GM21423 (cell line): Measurements from ENCODE around the gene MLLT10.

Experiments used
- ATAC-seq: cut with Tn5 transposase; IDR thresholded peaks from one replicate; pipeline ENCODE4 v1.9.1; 2021; ENCODE audit warnings: mild to moderate bottlenecking, moderate library complexity; ENCODE audit not compliant: unreplicated experiment

MLLT10 gene

GRCh38 chr10:21533467-21534279 lies at the start of gene MLLT10:
Gene MLLT10, plus strand, starts transcription at chr10:21534232. Its CDS starts 413 bp downstream, at chr10:21534645.
- ATAC-seq: peak; percentile 89

- no peak for ATAC-seq
Measured at GRCh38 chr10:21487416-21488180, 46.4 kb upstream of the MLLT10 start.

GRCh38 chr10:21488246-21488956 lies 45.6 kb upstream of the MLLT10 start:
- no peak for ATAC-seq

- ATAC-seq: peak; percentile 49
Measured at GRCh38 chr10:21488957-21489446, 45.0 kb upstream of the MLLT10 start.

GRCh38 chr10:21490028-21490710 lies 43.9 kb upstream of the MLLT10 start:
- no peak for ATAC-seq

GRCh38 chr10:21490711-21491105 lies 43.3 kb upstream of the MLLT10 start:
- ATAC-seq: no peak

- no peak for ATAC-seq
Measured at GRCh38 chr10:21492421-21492820, 41.6 kb upstream of the MLLT10 start.

- ATAC-seq: no peak
Measured at GRCh38 chr10:21493784-21494183, 40.2 kb upstream of the MLLT10 start.

GRCh38 chr10:21494191-21495001 lies 39.6 kb upstream of the MLLT10 start:
- no peak for ATAC-seq

GRCh38 chr10:21495002-21495751 lies 38.9 kb upstream of the MLLT10 start:
- peak; percentile 1 for ATAC-seq

GRCh38 chr10:21495752-21496342 lies 38.2 kb upstream of the MLLT10 start:
- peak; percentile 73 for ATAC-seq

- peak; percentile 46 for ATAC-seq
Measured at GRCh38 chr10:21496343-21497176, 37.5 kb upstream of the MLLT10 start.

GRCh38 chr10:21497177-21497807 lies 36.7 kb upstream of the MLLT10 start:
- ATAC-seq: no peak

GRCh38 chr10:21498377-21498776 lies 35.7 kb upstream of the MLLT10 start:
- no peak for ATAC-seq

- no peak for ATAC-seq
Measured at GRCh38 chr10:21498986-21499385, 35.0 kb upstream of the MLLT10 start.

GRCh38 chr10:21499701-21500577 lies 34.1 kb upstream of the MLLT10 start:
- ATAC-seq: no peak

GRCh38 chr10:21500578-21500910 lies 33.5 kb upstream of the MLLT10 start:
- no peak for ATAC-seq
